K562 (cell line): ENCODE measurements around the gene TUBB1. TPM values are rescaled to one million over a fixed set of nuclear protein-coding genes. Genes with fewer than 3 reads are reported as not detected.

ENCODE experiments used
- ATAC-seq: fragments of 200-7000 bp; cut with Tn5 transposase; 3 replicates; pipeline ENCODE4 v1.9.1; 2020; ENCODE audit warnings: moderate library complexity
- BruUV-seq: library from RNA; stranded (reverse); fragments of 400-500 nt; replicated peaks from 2 replicates; lab custom pipeline; 2021; lab: Mats Ljungman, UMichigan
- CTCF ChIA-PET: fragments of 300-600 bp; formaldehyde crosslinking; extraction: SDS; loops from one replicate; lab custom pipeline; 2021; ENCODE audit warnings: low intra/inter-chr PET ratio; lab: Yijun Ruan, JAX
- POLR2A ChIA-PET: fragments of 300-600, 350-650 bp; sonication (Branson Sonifier 250); formaldehyde crosslinking; extraction: SDS; loops from one replicate; lab custom pipeline; 2021; ENCODE audit warnings: antibody characterized with exemption, inconsistent platforms; lab: Yijun Ruan, JAX
- DNase-seq, 4 experiments: peaks; one replicate each; pipeline versions ENCODE4 v3.0.0 to v3.0.0-alpha.2; 2011 to 2018; ENCODE audit warnings: low spot score in 3 of 4, mixed read lengths in 3 of 4; ENCODE audit errors: extremely low read depth in 1 of 4
- FAIRE-seq: peaks from 2 replicates; lab custom pipeline; 2011; peaks lifted over from hg19 to GRCh38; lab: Jason Lieb, UNC
- H2AFZ ChIP-seq: 2 replicates; pipeline ENCODE4 v1.6.0; 2011; ENCODE audit warnings: low read depth, low read length, control low read depth, inconsistent platforms
- H3K27ac ChIP-seq: fragments of 200-600 bp; 3 replicates; pipeline ENCODE4 v1.8.0; 2011; ENCODE audit warnings: low read depth, mild to moderate bottlenecking, control low read depth, inconsistent platforms, low read length, moderate library complexity, mixed read lengths; ENCODE audit errors: extremely low read depth
- H3K27me3 ChIP-seq, 2 experiments: fragments of 300-600 bp in 1 of 2; 2 replicates in 1 of 2; 3 replicates in 1 of 2; pipeline versions ENCODE4 v1.6.0 to v1.8.0; 2011; ENCODE audit warnings: inconsistent platforms in 2 of 2, low read length in 2 of 2, mild to moderate bottlenecking in 1 of 2, mixed read lengths in 1 of 2, moderate library complexity in 1 of 2; ENCODE audit not compliant: control insufficient read depth in 2 of 2, insufficient read depth in 2 of 2
- H3K36me3 ChIP-seq: fragments of 300-600 bp; 3 replicates; pipeline ENCODE4 v1.8.0; 2011; ENCODE audit warnings: mild to moderate bottlenecking, low read length, inconsistent platforms; ENCODE audit not compliant: control insufficient read depth, insufficient read depth
- H3K4me1 ChIP-seq, 2 experiments: fragments of 200-600 bp in 1 of 2; replicated peaks in 1 of 2; 2 replicates in 1 of 2; 3 replicates in 1 of 2; pipeline versions ENCODE4 v1.5.1 to v1.8.0; 2011; ENCODE audit warnings: inconsistent platforms in 2 of 2, low read length in 2 of 2, mild to moderate bottlenecking in 1 of 2, mixed read lengths in 1 of 2, moderate library complexity in 1 of 2; ENCODE audit not compliant: control insufficient read depth in 2 of 2, insufficient read depth in 2 of 2
- H3K4me2 ChIP-seq: 2 replicates; pipeline ENCODE4 v1.6.1; 2011; ENCODE audit warnings: low read length, control low read depth, inconsistent platforms, mixed read lengths; ENCODE audit not compliant: insufficient read depth
- H3K4me3 ChIP-seq: fragments of 200-600 bp; sonication (generic), shearing (Covaris generic); 2 replicates; pipeline ENCODE4 v1.5.1; 2016; ENCODE audit warnings: control low read depth, inconsistent platforms
- H3K79me2 ChIP-seq: fragments of 200-600 bp; 3 replicates; pipeline ENCODE4 v1.8.0; 2011; ENCODE audit warnings: low read length, inconsistent platforms; ENCODE audit not compliant: control insufficient read depth, insufficient read depth
- H3K9ac ChIP-seq, 2 experiments: 2 replicates each; pipeline versions ENCODE4 v1.6.0 to v1.6.1; 2011; ENCODE audit warnings: low read depth in 2 of 2, low read length in 2 of 2, control low read depth in 1 of 2, inconsistent platforms in 1 of 2, mild to moderate bottlenecking in 1 of 2, mixed read lengths in 1 of 2; ENCODE audit not compliant: insufficient read depth in 1 of 2
- H3K9me1 ChIP-seq: one replicate; pipeline ENCODE4 v1.6.0; 2011; ENCODE audit warnings: inconsistent platforms, mild to moderate bottlenecking, low read length, moderate library complexity; ENCODE audit not compliant: control insufficient read depth, insufficient read depth
- H3K9me3 ChIP-seq: replicated peaks from 2 replicates; pipeline ENCODE4 v1.5.1; 2011; ENCODE audit warnings: low read depth, low read length, inconsistent platforms; ENCODE audit not compliant: control insufficient read depth, insufficient read depth
- H4K20me1 ChIP-seq: replicated peaks from 2 replicates; pipeline ENCODE4 v1.6.1; 2011; ENCODE audit warnings: low read length, inconsistent platforms, mixed read lengths; ENCODE audit not compliant: control insufficient read depth, insufficient read depth
- ARID1B ChIP-seq: fragments of 450-650 bp; IDR thresholded peaks from 2 replicates; pipeline ENCODE4 v1.6.1; 2016; ENCODE audit warnings: antibody characterized with exemption, mild to moderate bottlenecking, inconsistent platforms
- CBFA2T3 ChIP-seq: fragments of 450-650 bp; IDR thresholded peaks from 2 replicates; pipeline ENCODE4 v1.6.1; 2017
- CBX8 ChIP-seq: fragments of 200-600 bp; sonication (generic); IDR thresholded peaks from 2 replicates; pipeline ENCODE4 v1.6.1; 2012; ENCODE audit warnings: borderline replicate concordance, mixed run types, low read depth, mild to moderate bottlenecking, moderate library complexity, mixed read lengths, low read length, control low read depth, inconsistent platforms; ENCODE audit not compliant: poor library complexity, severe bottlenecking; ENCODE audit errors: extremely low read depth
- IFI16 ChIP-seq: fragments of 250-450 bp; sonication (Bioruptor Pico); IDR thresholded peaks from 2 replicates; pipeline ENCODE4 v2.1.2; 2022; ENCODE audit warnings: mild to moderate bottlenecking, inconsistent platforms
- L3MBTL2 ChIP-seq: fragments of 450-650 bp; IDR thresholded peaks from 2 replicates; pipeline ENCODE4 v1.6.1; 2016; ENCODE audit warnings: mild to moderate bottlenecking, moderate library complexity
- MEF2D ChIP-seq: conservative IDR thresholded peaks from 2 replicates; pipeline ENCODE4 v1.6.1; 2016; ENCODE audit warnings: low read depth, missing genetic modification characterization, missing compliant biosample characterization
- MEIS2 ChIP-seq: fragments of 450-650 bp; IDR thresholded peaks from 2 replicates; pipeline ENCODE4 v1.6.1; 2014; ENCODE audit warnings: mild to moderate bottlenecking; ENCODE audit not compliant: partially characterized antibody
- REST ChIP-seq, 2 experiments: fragments of 450-650 bp; formaldehyde crosslinking in 1 of 2; IDR thresholded peaks; 2 replicates each; pipeline versions ENCODE4 v1.4.0 to v1.6.1; 2014 to 2020; ENCODE audit warnings: mild to moderate bottlenecking in 2 of 2, borderline replicate concordance in 1 of 2, low read depth in 1 of 2
- TAF15 ChIP-seq: fragments of 200-400 bp; formaldehyde crosslinking; IDR thresholded peaks from 2 replicates; pipeline ENCODE4 v1.6.1; 2017; ENCODE audit warnings: mild to moderate bottlenecking, low read depth, low read length, moderate library complexity
- TAF9B ChIP-seq: fragments of 450-650 bp; IDR thresholded peaks from 2 replicates; pipeline ENCODE4 v1.6.1; 2018; ENCODE audit warnings: mild to moderate bottlenecking; ENCODE audit not compliant: partially characterized antibody
- TRIM24 ChIP-seq, 2 experiments: fragments of 450-650 bp; IDR thresholded peaks; 2 replicates each; pipeline ENCODE4 v1.6.1; 2016
- WGBS: fragments of 100-300 bp; shearing (Covaris generic); methylation state at CpG from one replicate; pipeline ENCODE4 v1.1.6; 2016; ENCODE audit warnings: low coverage, mixed read lengths; ENCODE audit not compliant: insufficient coverage; ENCODE audit errors: missing lambda C conversion rate; 5-methylcytosine and 5-hydroxymethylcytosine counted together
- in situ Hi-C: fragments of 300-500 bp; cut with MboI; formaldehyde crosslinking; loops from 4 replicates; pipeline ENCODE4 v1.15.0; 2018; ENCODE audit warnings: inconsistent platforms, mixed read lengths
- intact Hi-C: fragments of 100-400 bp; cut with micrococcal nuclease; formaldehyde crosslinking; loops from 2 replicates; pipeline ENCODE4 v1.14.2; 2022
- polyA plus RNA-seq, 8 experiments: library from polyadenylated mRNA; depleted of rRNA in 4 of 8; stranded (reverse) in 5 of 8; unstranded in 3 of 8; fragments of >200 nt; fragmentation: Nextera tagmentation in 2 of 8; fragmentation: Illumina TruSeq in 1 of 8; extraction: Ambion mirVana in 2 of 8; extraction: Trizol in 1 of 8; gene quantifications; 2 replicates each; pipeline versions ENCODE4 v1.2.1 to v1.2.3, GENCODE V29; 2011 to 2014; ENCODE audit warnings: inconsistent platforms in 1 of 8, missing spikeins in 1 of 8
- total RNA-seq, 7 experiments: library from RNA; depleted of rRNA in 6 of 7; stranded (reverse); fragments of >200 nt in 6 of 7; fragmentation: Illumina TruSeq in 2 of 7; extraction: Trizol in 2 of 7; gene quantifications; 2 replicates each; pipeline versions ENCODE4 v1.2.1 to v1.2.3, GENCODE V29; 2011 to 2021; ENCODE audit warnings: low replicate concordance in 1 of 7

The TUBB1 gene
- total and polyA plus RNA-seq, 9 of the 15 experiments (the other 6 are each of a cell fraction or from before 2014, with no cell fraction given) = 1.5 to 3.9 (median 2.4) TPM

- no peaks in the 10 kb centered on the region for H3K27me3 ChIP-seq
- no TSS peak for BruUV-seq
- ChIA-PET POLR2A (interaction anchor here (0.6 to 1.4 kb wide), 3 partner anchors 8 to 17 kb away, joined by 3 read pairs; partner anchors contain the start of gene ATP5F1E), CTCF (no interaction called here)
- no peaks in the 10 kb centered on the region for H3K9me3 ChIP-seq
- H3K9ac ChIP-seq = peak overlapping the region; percentile 32 to 78
- FAIRE-seq (no peak), DNase-seq (peak in 1 of 4 experiments; percentile 65), ATAC-seq (peak; percentile 5; the same call in 1 of the 3 replicates)
- 45% methylated on average over 17 of the region's 17 CpGs for WGBS
- peaks cover 89% of the 10 kb centered on the region in 2 experiments for H3K4me1 ChIP-seq
- peaks cover 4% of the 10 kb centered on the region; the same call in 1 of the 3 replicates for H3K36me3 ChIP-seq
- H4K20me1 ChIP-seq = no peaks in the 10 kb centered on the region
- peak overlapping the region; percentile 54 for H2AFZ ChIP-seq
- H3K4me2 ChIP-seq = peak overlapping the region; percentile 59; the same call in 1 of the 2 replicates
- H3K27ac ChIP-seq = peak overlapping the region; percentile 8; the same call in 1 of the 3 replicates
- no peaks in the 10 kb centered on the region for H3K9me1 ChIP-seq
- intact Hi-C loops (no loop called here), in situ Hi-C loops (no loop called here)
- peaks cover 11% of the 10 kb centered on the region for H3K79me2 ChIP-seq
- H3K4me3 ChIP-seq = no peak overlapping the region
- peak; percentile 51; the same call in 1 of the 2 replicates for TF ChIP-seq MEF2D (tag)
- peak; percentile 19 for TF ChIP-seq MEIS2
- TF ChIP-seq CBX8 = no peak
- TF ChIP-seq REST (IDR thresholded peaks at IDR 0.05; ENCODE audit: borderline replicate concordance) = 0 out of 2 replicates have a peak, but pooled peaks have one; percentile 20
- TF ChIP-seq REST (CRISPR knock-in tag; IDR thresholded peaks at IDR 0.05; ENCODE audit: low read depth) = no peak
- TF ChIP-seq ARID1B = peak; percentile 31
- no peak for TF ChIP-seq TAF15
- no peak for TF ChIP-seq IFI16 (CRISPR knock-in tag)
- peak; percentile 56 for TF ChIP-seq CBFA2T3
- no peak for TF ChIP-seq TRIM24 (IDR thresholded peaks at IDR 0.05)
- no peak for TF ChIP-seq TAF9B
- TF ChIP-seq L3MBTL2 = no peak
These were observed 4.4 kb upstream of the TUBB1 start for GRCh38 chr20:59014680-59015389.
